Uterus (tissue), 2 donors: ENCODE measurements around the gene TTC3.

Experiments
- POLR2A ChIP-seq, 2 donors: fragments of 450-650 bp; IDR thresholded peaks; one replicate each; pipeline ENCODE4 v1.6.1; 2016; ENCODE audit warnings: antibody characterized with exemption in 2 of 2, mild to moderate bottlenecking in 1 of 2, moderate library complexity in 1 of 2
- TF ChIP-seq, protein P1 (sequence below), 4 experiments: fragments of 200-600 bp in 2 of 4; fragments of 450-650 bp in 2 of 4; sonication (generic) in 2 of 4; IDR thresholded peaks; one replicate each; pipeline ENCODE4 v1.5.1; 2016 to 2019; ENCODE audit warnings: antibody characterized with exemption in 4 of 4, mild to moderate bottlenecking in 2 of 4, moderate library complexity in 1 of 4

DNA sequence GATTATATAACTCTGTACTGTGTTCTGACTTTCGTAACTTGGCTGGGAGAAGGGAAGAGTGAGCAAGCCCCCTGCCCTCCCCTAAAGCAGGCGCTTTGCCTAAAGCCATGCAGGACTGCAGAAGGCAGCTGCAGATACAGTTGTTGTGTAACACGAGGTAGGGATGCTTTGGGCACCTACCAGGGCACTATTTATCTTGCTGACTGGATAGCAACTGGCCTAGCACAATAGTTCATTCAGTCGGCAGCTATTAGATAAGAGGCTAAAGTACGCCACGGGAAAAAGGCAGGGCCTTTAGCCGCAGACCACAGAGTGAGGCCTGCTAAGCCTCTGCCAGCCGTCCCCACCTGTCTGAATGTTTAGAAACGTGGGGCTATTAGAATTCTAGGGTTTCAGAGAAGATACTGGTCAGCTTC is 80.9 kb downstream of the TTC3 start:
- TF ChIP-seq, protein P1, sequence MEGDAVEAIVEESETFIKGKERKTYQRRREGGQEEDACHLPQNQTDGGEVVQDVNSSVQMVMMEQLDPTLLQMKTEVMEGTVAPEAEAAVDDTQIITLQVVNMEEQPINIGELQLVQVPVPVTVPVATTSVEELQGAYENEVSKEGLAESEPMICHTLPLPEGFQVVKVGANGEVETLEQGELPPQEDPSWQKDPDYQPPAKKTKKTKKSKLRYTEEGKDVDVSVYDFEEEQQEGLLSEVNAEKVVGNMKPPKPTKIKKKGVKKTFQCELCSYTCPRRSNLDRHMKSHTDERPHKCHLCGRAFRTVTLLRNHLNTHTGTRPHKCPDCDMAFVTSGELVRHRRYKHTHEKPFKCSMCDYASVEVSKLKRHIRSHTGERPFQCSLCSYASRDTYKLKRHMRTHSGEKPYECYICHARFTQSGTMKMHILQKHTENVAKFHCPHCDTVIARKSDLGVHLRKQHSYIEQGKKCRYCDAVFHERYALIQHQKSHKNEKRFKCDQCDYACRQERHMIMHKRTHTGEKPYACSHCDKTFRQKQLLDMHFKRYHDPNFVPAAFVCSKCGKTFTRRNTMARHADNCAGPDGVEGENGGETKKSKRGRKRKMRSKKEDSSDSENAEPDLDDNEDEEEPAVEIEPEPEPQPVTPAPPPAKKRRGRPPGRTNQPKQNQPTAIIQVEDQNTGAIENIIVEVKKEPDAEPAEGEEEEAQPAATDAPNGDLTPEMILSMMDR (IDR thresholded peaks at IDR 0.05): no peak
- no peak for TF ChIP-seq POLR2A (IDR thresholded peaks at IDR 0.05)
